ENCODE measurements around the gene MTHFD1L.

Gene MTHFD1L

DNA sequence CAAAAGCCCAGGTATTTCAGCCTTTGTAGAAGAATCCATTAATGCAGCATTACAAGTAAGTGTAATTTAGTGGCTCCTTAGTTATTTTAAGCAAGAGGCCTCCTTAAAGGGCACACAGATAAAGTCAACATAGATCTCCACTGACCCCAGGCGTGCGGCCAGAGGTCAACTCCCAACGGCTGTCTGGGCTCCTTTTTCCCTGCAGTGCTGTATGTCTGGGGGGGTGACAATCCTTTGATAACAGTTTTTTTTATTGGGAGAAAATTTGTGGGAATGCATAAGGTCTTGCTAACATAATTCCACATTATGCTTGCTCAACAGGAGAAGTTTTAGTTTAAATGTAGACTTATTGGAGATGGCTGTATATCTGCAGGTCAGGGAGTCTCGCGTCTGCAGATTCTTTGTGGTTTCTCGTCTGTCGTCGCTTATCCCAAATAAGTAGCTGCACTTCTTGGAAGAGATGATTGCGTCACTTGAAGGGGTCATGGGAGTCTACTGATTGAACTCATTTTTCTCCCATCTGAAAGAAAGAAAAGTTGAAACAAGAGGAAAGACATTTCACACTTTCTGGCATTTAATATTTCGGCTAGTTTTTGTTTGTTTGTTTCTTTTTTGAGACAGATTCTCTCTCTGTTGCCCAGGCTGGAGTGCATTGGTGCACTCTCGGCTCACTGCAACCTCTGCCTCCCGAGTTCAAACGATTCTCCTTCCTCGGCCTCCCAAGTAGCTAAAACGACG is 222.5 kb downstream of the MTHFD1L start:
- Mint-ChIP-seq H3K27ac (no peak overlapping the region), H3K4me3 (no peak overlapping the region), H3K36me3 (ENCODE audit: low read depth) (peaks cover 49% of the 10 kb centered on the region), H3K4me1 (ENCODE audit: low read depth) (no peaks in the 10 kb centered on the region), H3K9me3 (no peaks in the 10 kb centered on the region), H3K27me3 (no peaks in the 10 kb centered on the region)

DNA sequence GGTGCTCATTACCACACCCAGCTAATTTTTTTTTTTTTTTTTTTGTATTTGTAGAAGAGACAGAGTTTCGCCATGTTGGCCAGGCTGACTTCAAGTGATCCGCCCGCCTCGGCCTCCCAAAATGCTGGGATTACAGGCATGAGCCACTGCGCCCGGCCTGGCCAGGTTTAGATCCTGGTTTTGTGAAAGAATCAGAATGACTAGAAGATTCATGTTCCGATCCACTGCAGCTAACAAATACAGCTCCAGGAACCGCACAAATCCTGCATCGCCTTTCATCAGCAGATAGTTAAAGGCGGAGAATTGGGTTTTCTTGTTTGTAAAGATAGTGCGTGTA is 223.1 kb downstream of the MTHFD1L start:
- H3K36me3 Mint-ChIP-seq (ENCODE audit: low read depth): peaks cover 52% of the 10 kb centered on the region
- no peaks in the 10 kb centered on the region for H3K27me3 Mint-ChIP-seq
- no peak overlapping the region for H3K27ac Mint-ChIP-seq
- no peaks in the 10 kb centered on the region for H3K9me3 Mint-ChIP-seq
- H3K4me3 Mint-ChIP-seq: no peak overlapping the region
- no peaks in the 10 kb centered on the region for H3K4me1 Mint-ChIP-seq (ENCODE audit: low read depth)

- no peaks in the 10 kb centered on the region for H3K9me3 Mint-ChIP-seq
- H3K27me3 Mint-ChIP-seq: no peaks in the 10 kb centered on the region
- no peaks in the 10 kb centered on the region for H3K4me1 Mint-ChIP-seq (ENCODE audit: low read depth)
- H3K27ac Mint-ChIP-seq: no peak overlapping the region
- no peak overlapping the region for H3K4me3 Mint-ChIP-seq
- H3K36me3 Mint-ChIP-seq (ENCODE audit: low read depth): peaks cover 52% of the 10 kb centered on the region
Observed at GRCh38 chr6:151088963-151089362, 223.5 kb downstream of the MTHFD1L start.

DNA sequence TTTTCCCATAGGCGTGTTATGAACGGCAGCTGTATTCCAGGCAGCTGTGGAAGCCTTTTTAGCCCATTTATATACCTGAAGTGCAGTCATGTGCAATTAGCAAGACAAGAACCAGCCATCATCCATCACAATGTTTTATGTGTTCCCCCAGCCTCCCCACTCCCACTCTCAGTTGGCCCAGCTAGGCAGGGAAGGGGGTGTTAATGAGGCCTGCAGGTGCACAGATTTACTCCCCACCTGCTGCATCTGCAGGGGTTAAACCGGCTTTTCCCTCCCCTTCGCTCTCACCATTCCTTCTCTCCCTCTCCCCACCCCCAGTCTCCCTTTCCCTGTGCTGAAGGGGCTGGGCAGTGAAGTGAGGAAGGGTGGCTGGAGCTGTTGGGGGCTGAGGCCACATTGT is 224.5 kb downstream of the MTHFD1L start:
- Mint-ChIP-seq H3K27ac (no peak overlapping the region), H3K36me3 (ENCODE audit: low read depth) (peaks cover 56% of the 10 kb centered on the region), H3K27me3 (no peaks in the 10 kb centered on the region), H3K9me3 (no peaks in the 10 kb centered on the region), H3K4me3 (no peak overlapping the region), H3K4me1 (ENCODE audit: low read depth) (no peaks in the 10 kb centered on the region)

DNA sequence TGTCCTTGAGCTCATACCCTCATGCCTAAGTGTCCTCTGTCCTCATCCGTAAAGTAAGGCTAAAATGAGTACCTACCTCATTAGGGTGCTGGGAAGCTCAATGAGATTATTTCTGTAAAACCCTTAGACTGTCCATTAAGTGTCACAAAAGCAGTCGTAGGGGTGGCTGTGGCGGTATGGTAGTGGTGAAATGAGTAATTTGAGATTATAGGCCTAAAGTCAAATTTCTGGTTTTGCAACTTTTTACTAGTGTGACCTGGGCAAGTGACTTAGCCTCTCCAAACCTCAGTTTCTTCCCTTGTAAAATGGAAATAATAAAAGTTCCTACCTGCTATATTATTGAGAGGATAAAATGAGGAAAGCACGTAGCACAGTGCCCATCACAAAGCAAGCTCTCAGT is 226.1 kb downstream of the MTHFD1L start:
- Mint-ChIP-seq H3K27me3 (no peaks in the 10 kb centered on the region), H3K36me3 (ENCODE audit: low read depth) (peaks cover 72% of the 10 kb centered on the region), H3K9me3 (no peaks in the 10 kb centered on the region), H3K27ac (no peak overlapping the region), H3K4me1 (ENCODE audit: low read depth) (no peaks in the 10 kb centered on the region), H3K4me3 (no peak overlapping the region)

GRCh38 chr6:151092591-151092990 is 227.1 kb downstream of the MTHFD1L start:
- Mint-ChIP-seq H3K9me3 (no peaks in the 10 kb centered on the region), H3K4me3 (no peak overlapping the region), H3K4me1 (ENCODE audit: low read depth) (no peaks in the 10 kb centered on the region), H3K27me3 (no peaks in the 10 kb centered on the region), H3K36me3 (ENCODE audit: low read depth) (peaks cover 83% of the 10 kb centered on the region), H3K27ac (no peak overlapping the region)

- H3K36me3 Mint-ChIP-seq (ENCODE audit: low read depth): peaks cover 82% of the 10 kb centered on the region
- peaks cover 4% of the 10 kb centered on the region for H3K4me1 Mint-ChIP-seq (ENCODE audit: low read depth)
- no peak overlapping the region for H3K4me3 Mint-ChIP-seq
- no peaks in the 10 kb centered on the region for H3K27me3 Mint-ChIP-seq
- H3K9me3 Mint-ChIP-seq: no peaks in the 10 kb centered on the region
- no peak overlapping the region for H3K27ac Mint-ChIP-seq
Observed at GRCh38 chr6:151093706-151094105, 228.2 kb downstream of the MTHFD1L start.

DNA sequence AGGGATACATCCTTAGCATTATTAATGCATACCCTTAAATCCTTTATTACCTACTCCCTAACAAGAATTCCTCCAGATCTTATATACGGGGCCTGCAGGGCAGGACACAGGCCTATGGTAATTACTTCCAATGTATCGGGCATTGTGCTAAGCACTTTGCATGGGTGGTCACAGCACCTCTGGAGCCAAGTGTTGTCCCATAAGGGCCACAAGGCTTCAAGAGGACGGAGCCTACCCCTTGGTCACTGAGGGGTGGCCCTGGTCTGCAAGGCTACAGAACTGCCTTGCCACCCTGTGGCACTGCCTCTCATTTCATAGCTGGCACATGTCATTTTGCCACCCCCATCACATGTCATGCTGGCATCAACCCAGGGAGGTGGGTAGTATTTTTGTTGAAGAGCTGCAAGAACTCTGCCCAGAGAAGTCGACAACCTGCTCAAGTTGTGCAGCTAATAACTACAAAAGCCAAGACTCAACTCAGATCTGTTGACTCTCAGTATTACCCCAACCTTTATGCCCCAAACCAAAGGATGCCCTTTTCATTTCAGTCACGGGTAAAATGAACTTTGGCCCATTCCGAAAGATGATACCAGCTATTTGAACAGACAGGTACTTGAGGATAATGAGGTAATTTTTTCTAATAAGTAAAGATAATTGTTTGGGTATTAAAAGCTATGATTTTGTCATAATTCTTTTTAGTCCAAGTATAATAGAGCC is 230.2 kb downstream of the MTHFD1L start:
- Mint-ChIP-seq H3K27me3 (no peaks in the 10 kb centered on the region), H3K36me3 (ENCODE audit: low read depth) (peaks cover 84% of the 10 kb centered on the region), H3K4me3 (no peak overlapping the region), H3K27ac (no peak overlapping the region), H3K4me1 (ENCODE audit: low read depth) (peaks cover 4% of the 10 kb centered on the region), H3K9me3 (no peaks in the 10 kb centered on the region)

DNA sequence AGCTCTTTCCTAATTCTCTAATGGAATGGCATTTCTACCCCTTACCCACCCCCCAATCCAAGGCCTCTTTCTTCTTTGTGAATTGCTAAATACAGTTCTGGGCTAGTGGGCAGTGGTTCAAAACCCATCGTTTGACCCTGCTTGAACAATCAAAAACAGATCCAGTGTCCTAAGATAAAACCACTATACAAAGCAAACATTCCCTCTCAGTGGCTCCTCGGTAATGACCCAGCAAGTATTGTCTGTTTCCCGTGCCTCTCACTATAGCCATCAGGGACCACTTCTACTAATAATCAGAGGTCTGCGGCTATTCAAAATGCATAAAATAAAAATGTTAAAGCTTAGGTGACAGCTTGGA is 230.7 kb downstream of the MTHFD1L start:
- H3K27me3 Mint-ChIP-seq: no peaks in the 10 kb centered on the region
- H3K4me3 Mint-ChIP-seq: no peak overlapping the region
- H3K4me1 Mint-ChIP-seq (ENCODE audit: low read depth): peaks cover 4% of the 10 kb centered on the region
- H3K36me3 Mint-ChIP-seq (ENCODE audit: low read depth): peaks cover 84% of the 10 kb centered on the region
- H3K9me3 Mint-ChIP-seq: no peaks in the 10 kb centered on the region
- no peak overlapping the region for H3K27ac Mint-ChIP-seq

DNA sequence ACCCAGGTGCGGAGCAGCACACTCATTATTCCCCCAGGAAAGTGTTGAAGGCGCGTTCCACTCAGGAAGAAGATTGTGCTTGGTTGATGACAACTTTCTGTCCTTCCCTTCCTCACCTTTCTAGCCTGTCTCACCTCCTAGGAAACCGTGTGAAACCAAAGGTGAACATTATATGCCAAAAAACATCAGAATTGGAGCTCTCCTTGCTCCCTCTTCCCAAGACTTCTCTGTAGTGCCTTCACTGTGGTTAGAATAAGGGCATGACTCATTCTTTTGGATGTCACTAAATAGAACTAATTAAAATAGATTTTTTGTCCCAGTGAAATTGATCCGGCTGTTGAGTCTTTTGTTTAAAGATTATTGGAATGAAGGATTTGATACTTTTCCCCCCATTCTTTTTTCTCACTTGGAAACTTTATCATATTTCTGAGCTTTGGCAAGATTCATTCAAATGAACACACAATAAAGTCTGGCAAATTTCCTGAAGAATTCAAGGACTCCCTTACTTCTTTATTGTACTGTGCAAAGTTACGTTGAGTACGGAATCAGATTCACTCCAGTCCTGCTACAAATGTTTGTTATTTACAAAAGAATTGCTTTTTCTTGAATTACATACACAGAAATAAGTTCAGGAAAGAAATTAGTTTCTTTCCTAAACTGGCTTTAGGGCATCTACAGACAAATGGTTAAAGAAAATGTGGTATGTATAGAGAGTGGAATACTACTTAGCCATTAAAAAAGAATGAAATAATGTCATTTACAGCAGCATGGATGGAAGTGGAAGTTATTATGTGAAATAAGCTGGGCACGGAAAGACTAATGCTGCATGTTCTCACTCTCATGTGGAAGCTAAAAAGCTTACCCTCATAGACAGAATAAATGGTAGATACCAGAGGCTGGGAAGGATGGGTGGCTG is 231.4 kb downstream of the MTHFD1L start:
- no peaks in the 10 kb centered on the region for H3K27me3 Mint-ChIP-seq
- H3K4me3 Mint-ChIP-seq: no peak overlapping the region
- H3K27ac Mint-ChIP-seq: no peak overlapping the region
- peaks cover 4% of the 10 kb centered on the region for H3K4me1 Mint-ChIP-seq (ENCODE audit: low read depth)
- no peaks in the 10 kb centered on the region for H3K9me3 Mint-ChIP-seq
- H3K36me3 Mint-ChIP-seq (ENCODE audit: low read depth): peaks cover 84% of the 10 kb centered on the region

DNA sequence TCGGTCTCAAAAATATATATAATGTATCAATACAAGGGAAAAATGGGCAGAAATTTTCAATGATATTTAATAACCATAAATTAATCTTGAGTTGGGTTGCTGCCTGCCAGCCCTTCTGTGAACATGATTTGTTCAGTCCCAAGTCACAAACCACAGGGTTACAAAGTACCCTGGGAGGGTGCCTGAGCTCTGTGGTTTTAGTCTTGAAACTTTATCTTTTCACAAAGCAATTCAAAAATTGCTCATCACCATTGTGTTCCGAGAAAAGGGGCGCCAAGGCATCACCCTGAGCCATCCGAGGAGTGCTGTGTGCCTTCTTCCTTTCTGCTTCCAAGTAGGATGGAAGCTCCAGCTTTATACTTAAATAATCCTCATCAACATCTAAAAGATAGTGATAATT is 232.7 kb downstream of the MTHFD1L start:
- H3K4me1 Mint-ChIP-seq (ENCODE audit: low read depth): peaks cover 4% of the 10 kb centered on the region
- no peak overlapping the region for H3K27ac Mint-ChIP-seq
- peaks cover 79% of the 10 kb centered on the region for H3K36me3 Mint-ChIP-seq (ENCODE audit: low read depth)
- no peaks in the 10 kb centered on the region for H3K27me3 Mint-ChIP-seq
- no peaks in the 10 kb centered on the region for H3K9me3 Mint-ChIP-seq
- H3K4me3 Mint-ChIP-seq: no peak overlapping the region

- Mint-ChIP-seq H3K27me3 (no peaks in the 10 kb centered on the region), H3K9me3 (no peaks in the 10 kb centered on the region), H3K36me3 (ENCODE audit: low read depth) (peaks cover 68% of the 10 kb centered on the region), H3K27ac (no peak overlapping the region), H3K4me3 (no peak overlapping the region), H3K4me1 (ENCODE audit: low read depth) (peaks cover 4% of the 10 kb centered on the region)
Observed at GRCh38 chr6:151100326-151100725, 234.8 kb downstream of the MTHFD1L start.

DNA sequence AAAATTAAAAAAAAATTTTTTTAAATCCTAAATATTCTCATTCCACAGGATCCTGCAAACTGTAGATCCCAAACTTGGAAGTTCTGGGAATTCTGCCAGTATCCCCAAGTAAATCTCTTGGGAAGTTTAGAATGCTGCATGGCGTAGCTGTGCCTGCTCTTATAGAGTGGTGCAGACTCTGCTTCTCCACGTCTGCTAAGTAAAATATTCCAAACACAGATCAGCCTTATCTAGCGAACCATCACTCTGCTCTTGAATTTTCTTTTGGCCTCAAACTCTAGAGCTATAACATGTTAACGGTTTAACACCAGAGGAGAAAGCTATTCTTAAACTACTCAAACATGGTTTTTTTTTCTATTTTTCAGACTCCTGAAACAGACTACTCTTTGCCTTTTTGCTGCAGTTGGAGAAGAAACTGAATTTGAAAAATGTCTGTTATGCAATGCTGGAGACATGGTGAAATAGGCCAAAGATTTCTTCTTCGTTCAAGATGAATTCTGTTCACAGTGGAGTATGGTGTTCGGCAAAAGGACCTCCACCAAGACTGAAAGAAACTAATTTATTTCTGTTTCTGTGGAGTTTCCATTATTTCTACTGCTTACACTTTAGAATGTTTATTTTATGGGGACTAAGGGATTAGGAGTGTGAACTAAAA is 235.8 kb downstream of the MTHFD1L start:
- Mint-ChIP-seq H3K9me3 (no peaks in the 10 kb centered on the region), H3K4me1 (ENCODE audit: low read depth) (peaks cover 4% of the 10 kb centered on the region), H3K27ac (no peak overlapping the region), H3K36me3 (ENCODE audit: low read depth) (peaks cover 58% of the 10 kb centered on the region), H3K27me3 (no peaks in the 10 kb centered on the region), H3K4me3 (no peak overlapping the region)

DNA sequence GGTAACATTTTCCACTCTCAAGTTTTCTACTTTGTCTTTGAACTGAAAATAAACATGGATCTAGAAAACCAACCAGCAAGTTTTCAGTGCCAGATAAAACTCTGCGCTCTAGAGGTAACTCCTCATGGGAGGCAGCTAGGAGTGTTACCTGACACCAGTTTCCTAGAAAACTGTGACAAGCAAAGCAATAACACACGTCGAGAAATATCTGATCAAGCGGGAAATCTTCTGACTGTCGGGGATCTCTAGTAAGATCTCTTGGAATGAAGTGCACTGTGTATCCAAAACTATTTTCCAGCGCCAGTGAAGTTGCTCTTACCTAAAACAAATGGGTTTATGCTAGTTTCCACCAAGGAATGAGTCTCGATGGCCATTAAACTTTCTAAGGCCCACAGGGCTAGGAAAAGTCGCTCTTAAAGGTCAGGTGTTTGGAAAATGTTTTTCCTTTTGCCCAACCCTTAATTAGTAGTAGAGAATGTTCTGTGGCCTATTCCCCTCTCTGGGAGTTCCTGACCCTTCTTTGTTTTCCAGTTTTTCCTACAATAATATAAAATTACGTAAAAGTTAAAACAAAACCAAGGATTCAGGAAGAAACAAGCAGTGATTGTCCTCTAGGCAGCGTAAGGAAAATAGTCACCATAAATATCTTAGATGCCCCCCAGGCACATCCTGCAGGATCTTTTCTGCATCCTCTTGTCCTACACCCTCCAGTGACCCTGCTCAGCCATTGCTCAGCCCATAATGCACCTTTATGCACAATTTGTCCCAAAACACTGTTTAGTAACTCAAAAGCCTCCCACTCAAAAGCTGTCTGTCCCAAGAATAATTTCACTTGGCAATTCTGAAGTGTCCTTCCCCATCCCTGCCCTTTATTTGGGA is 236.6 kb downstream of the MTHFD1L start:
- H3K9me3 Mint-ChIP-seq: no peaks in the 10 kb centered on the region
- H3K4me1 Mint-ChIP-seq (ENCODE audit: low read depth): peaks cover 4% of the 10 kb centered on the region
- peaks cover 50% of the 10 kb centered on the region for H3K36me3 Mint-ChIP-seq (ENCODE audit: low read depth)
- H3K27ac Mint-ChIP-seq: no peak overlapping the region
- no peaks in the 10 kb centered on the region for H3K27me3 Mint-ChIP-seq
- H3K4me3 Mint-ChIP-seq: no peak overlapping the region
